ENCODE data around the gene NEUROG2. TPM values are rescaled to one million over a fixed set of nuclear protein-coding genes. Genes with fewer than 3 reads are reported as not detected.
A peak's percentile ranks its signal among the peaks of the same experiment; 100 is the strongest.

NEUROG2 gene
- total RNA-seq, 1 donor: not detected

DNA sequence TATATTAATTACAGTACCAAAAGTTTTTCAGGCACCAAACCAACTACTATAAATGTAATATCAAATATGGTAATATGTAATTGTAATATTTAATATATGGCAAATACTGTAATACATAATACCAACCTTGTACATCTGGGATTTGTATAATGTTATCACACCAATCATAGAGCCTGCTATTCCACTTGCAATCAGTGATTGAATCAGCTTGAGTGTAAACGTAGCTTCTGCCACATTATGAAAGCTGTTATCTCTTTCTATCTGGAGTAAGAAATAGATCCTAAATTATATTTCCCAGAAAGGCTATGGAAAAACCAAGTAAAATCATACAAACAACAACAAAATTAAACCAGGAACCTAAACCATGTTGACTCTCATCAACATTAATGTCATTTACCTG, 24.7 kb upstream of the NEUROG2 start:
- no peak for DNase-seq (ENCODE audit: insufficient read length, low spot score, missing footprints)
- Histone ChIP-seq H3K4me2 (ENCODE audit: insufficient read depth, low read length) (no peak overlapping the region), H3K4me1 (ENCODE audit: insufficient read depth, low read length) (peaks cover 5% of the 10 kb centered on the region), H3K36me3 (ENCODE audit: insufficient read depth, low read length) (no peaks in the 10 kb centered on the region), H3K9me3 (ENCODE audit: low read depth, low read length) (no peaks in the 10 kb centered on the region), H3K27ac (ENCODE audit: low read depth, low read length) (no peak overlapping the region), H3K4me3 (ENCODE audit: insufficient read depth, low read length) (no peak overlapping the region), H4K20me1 (ENCODE audit: insufficient read depth, low read length) (no peaks in the 10 kb centered on the region), H2AFZ (ENCODE audit: low read length) (no peak overlapping the region), H3K27me3 (ENCODE audit: insufficient read depth, low read length) (no peaks in the 10 kb centered on the region), H3K79me2 (ENCODE audit: insufficient read depth, low read length) (no peaks in the 10 kb centered on the region)
- TF ChIP-seq CTCF (IDR thresholded peaks at IDR 0.05; ENCODE audit: extremely low read depth, low read depth, low read length): no peak

DNA sequence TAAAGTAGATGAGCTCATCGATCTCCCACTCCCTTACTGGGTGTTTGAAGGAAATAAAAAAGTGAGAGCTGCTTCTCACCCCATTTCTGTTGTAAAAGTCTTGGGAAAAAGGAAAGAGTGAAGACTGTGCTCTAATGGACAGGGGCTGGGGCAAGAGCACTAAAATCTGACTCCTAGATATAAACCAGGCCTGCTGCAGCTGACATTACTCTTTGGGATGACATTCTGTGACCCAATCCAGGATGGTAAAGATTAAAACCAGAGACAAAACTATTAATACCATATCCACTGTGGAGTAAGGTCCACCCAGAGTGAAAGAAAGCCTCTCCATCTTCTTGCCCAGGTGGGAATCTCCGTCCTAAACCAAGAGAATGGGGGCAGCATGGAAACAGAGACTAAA, 20.1 kb upstream of the NEUROG2 start:
- TF ChIP-seq CTCF (IDR thresholded peaks at IDR 0.05; ENCODE audit: extremely low read depth, low read depth, low read length): no peak
- Histone ChIP-seq H3K79me2 (ENCODE audit: insufficient read depth, low read length) (no peaks in the 10 kb centered on the region), H2AFZ (ENCODE audit: low read length) (no peak overlapping the region), H3K36me3 (ENCODE audit: insufficient read depth, low read length) (no peaks in the 10 kb centered on the region), H3K27me3 (ENCODE audit: insufficient read depth, low read length) (no peaks in the 10 kb centered on the region), H3K4me2 (ENCODE audit: insufficient read depth, low read length) (no peak overlapping the region), H3K9me3 (ENCODE audit: low read depth, low read length) (no peaks in the 10 kb centered on the region), H3K27ac (ENCODE audit: low read depth, low read length) (no peak overlapping the region), H3K4me1 (ENCODE audit: insufficient read depth, low read length) (peaks cover 14% of the 10 kb centered on the region), H3K4me3 (ENCODE audit: insufficient read depth, low read length) (no peak overlapping the region), H4K20me1 (ENCODE audit: insufficient read depth, low read length) (no peaks in the 10 kb centered on the region)
- no peak for DNase-seq (ENCODE audit: insufficient read length, low spot score, missing footprints)

- Histone ChIP-seq H3K4me2 (ENCODE audit: insufficient read depth, low read length) (no peak overlapping the region), H3K36me3 (ENCODE audit: insufficient read depth, low read length) (no peaks in the 10 kb centered on the region), H4K20me1 (ENCODE audit: insufficient read depth, low read length) (no peaks in the 10 kb centered on the region), H3K79me2 (ENCODE audit: insufficient read depth, low read length) (no peaks in the 10 kb centered on the region), H3K27me3 (ENCODE audit: insufficient read depth, low read length) (no peaks in the 10 kb centered on the region), H3K9me3 (ENCODE audit: low read depth, low read length) (no peaks in the 10 kb centered on the region), H3K4me1 (ENCODE audit: insufficient read depth, low read length) (peaks cover 11% of the 10 kb centered on the region), H3K4me3 (ENCODE audit: insufficient read depth, low read length) (no peak overlapping the region), H2AFZ (ENCODE audit: low read length) (no peak overlapping the region), H3K27ac (ENCODE audit: low read depth, low read length) (no peak overlapping the region)
- TF ChIP-seq CTCF (IDR thresholded peaks at IDR 0.05; ENCODE audit: extremely low read depth, low read depth, low read length): no peak
- DNase-seq (ENCODE audit: insufficient read length, low spot score, missing footprints): peak; percentile 43
These were observed 16.3 kb upstream of the NEUROG2 start for GRCh38 chr4:112532267-112532666.

GRCh38 chr4:112531146-112531545, 15.2 kb upstream of the NEUROG2 start:
- no peak overlapping the region for H2AFZ ChIP-seq (ENCODE audit: low read length)
- no peak for DNase-seq (ENCODE audit: insufficient read length, low spot score, missing footprints)
- H3K4me1 ChIP-seq (ENCODE audit: insufficient read depth, low read length): peaks cover 13% of the 10 kb centered on the region
- no peaks in the 10 kb centered on the region for H3K9me3 ChIP-seq (ENCODE audit: low read depth, low read length)
- H3K4me2 ChIP-seq (ENCODE audit: insufficient read depth, low read length): no peak overlapping the region
- H3K27ac ChIP-seq (ENCODE audit: low read depth, low read length): no peak overlapping the region
- H3K4me3 ChIP-seq (ENCODE audit: insufficient read depth, low read length): no peak overlapping the region
- TF ChIP-seq CTCF (IDR thresholded peaks at IDR 0.05; ENCODE audit: extremely low read depth, low read depth, low read length): no peak
- H3K27me3 ChIP-seq (ENCODE audit: insufficient read depth, low read length): no peaks in the 10 kb centered on the region
- H4K20me1 ChIP-seq (ENCODE audit: insufficient read depth, low read length): no peaks in the 10 kb centered on the region
- no peaks in the 10 kb centered on the region for H3K36me3 ChIP-seq (ENCODE audit: insufficient read depth, low read length)
- no peaks in the 10 kb centered on the region for H3K79me2 ChIP-seq (ENCODE audit: insufficient read depth, low read length)
